ENCODE results near the gene DYNC1H1. TPM values are rescaled to one million over a fixed set of nuclear protein-coding genes. Genes with fewer than 3 reads are reported as not detected.
A peak's percentile ranks its signal among the peaks of the same experiment; 100 is the strongest.

Gene DYNC1H1
- total and polyA plus RNA-seq, 2 of the 13 experiments (the other 11 are each of a cell fraction or from before 2014, with no cell fraction given) = 74.4 to 239 TPM

DNA sequence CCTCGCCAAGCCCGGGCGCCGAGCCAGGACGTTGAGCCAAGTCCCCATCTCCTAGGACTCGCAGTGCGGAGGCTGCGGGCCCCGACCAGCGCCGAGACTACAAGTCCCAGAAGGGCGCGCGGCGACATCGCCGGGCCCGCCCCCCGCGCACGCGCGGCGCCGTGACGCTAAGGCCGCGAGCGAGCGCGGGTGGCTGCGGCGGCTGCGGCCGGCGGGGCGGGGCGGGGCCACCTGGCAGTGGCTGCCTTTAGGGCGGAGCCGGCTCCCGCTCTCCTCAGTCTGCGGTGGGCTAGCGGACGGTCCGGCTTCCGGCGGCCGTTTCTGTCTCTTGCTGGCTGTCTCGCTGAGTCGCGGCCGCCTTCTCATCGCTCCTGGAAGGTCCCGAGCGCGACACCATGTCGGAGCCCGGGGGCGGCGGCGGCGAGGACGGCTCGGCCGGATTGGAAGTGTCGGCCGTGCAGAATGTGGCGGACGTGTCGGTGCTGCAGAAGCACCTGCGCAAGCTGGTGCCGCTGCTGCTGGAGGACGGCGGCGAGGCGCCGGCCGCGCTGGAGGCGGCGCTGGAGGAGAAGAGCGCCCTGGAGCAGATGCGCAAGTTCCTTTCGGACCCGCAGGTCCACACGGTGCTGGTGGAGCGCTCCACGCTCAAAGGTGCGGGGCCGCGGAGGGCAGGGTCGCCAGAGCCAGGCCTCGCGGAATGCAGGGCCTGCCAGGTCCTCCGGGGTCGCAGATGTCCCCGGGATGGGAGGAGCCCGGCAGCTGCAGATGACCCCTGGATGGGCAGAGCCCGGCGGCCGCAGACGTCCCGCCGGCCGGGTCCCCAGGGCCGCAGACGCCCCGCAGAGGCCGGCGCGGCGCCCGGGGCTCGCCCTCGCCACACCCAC is at the start of gene DYNC1H1 (continued):
- TF ChIP-seq, protein P1, sequence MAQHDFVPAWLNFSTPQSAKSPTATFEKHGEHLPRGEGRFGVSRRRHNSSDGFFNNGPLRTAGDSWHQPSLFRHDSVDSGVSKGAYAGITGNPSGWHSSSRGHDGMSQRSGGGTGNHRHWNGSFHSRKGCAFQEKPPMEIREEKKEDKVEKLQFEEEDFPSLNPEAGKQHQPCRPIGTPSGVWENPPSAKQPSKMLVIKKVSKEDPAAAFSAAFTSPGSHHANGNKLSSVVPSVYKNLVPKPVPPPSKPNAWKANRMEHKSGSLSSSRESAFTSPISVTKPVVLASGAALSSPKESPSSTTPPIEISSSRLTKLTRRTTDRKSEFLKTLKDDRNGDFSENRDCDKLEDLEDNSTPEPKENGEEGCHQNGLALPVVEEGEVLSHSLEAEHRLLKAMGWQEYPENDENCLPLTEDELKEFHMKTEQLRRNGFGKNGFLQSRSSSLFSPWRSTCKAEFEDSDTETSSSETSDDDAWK (CRISPR knock-in tag; IDR thresholded peaks at IDR 0.05) = no peak
- TF ChIP-seq ZNF101 (CRISPR knock-in tag; IDR thresholded peaks at IDR 0.05; ENCODE audit: borderline replicate concordance, low read depth) = no peak
- TF ChIP-seq, protein P2, sequence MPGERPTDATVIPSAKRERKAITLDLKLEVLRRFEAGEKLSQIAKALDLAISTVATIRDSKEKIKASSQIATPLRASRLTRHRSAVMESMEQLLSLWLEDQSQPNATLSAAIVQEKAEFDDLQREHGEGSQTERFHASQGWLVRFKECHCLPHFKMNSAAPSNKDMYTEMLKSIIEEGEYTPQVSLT (CRISPR knock-in tag; IDR thresholded peaks at IDR 0.05; ENCODE audit: borderline replicate concordance, low read depth) = no peak
- TF ChIP-seq ZNF598 (CRISPR knock-in tag; IDR thresholded peaks at IDR 0.05; ENCODE audit: borderline replicate concordance) = peak; percentile 68; the same call in 1 of the 2 replicates
- TF ChIP-seq XBP1 (CRISPR knock-in tag; IDR thresholded peaks at IDR 0.05) = no peak
- peak in 1 of 2 experiments; percentile 89; a peak in 1 of 4 replicates for TF ChIP-seq KLF16 (CRISPR knock-in tag; IDR thresholded peaks at IDR 0.05)
- TF ChIP-seq FLYWCH1 (CRISPR knock-in tag; IDR thresholded peaks at IDR 0.05) = no peak
- TF ChIP-seq ATF7-NPFF (CRISPR knock-in tag; IDR thresholded peaks at IDR 0.05; ENCODE audit: low read depth) = peak; percentile 60; the same call in 1 of the 2 replicates
- peak; percentile 48; the same call in 1 of the 2 replicates for TF ChIP-seq ZNF567 (CRISPR knock-in tag; IDR thresholded peaks at IDR 0.05; ENCODE audit: borderline replicate concordance)
- TF ChIP-seq HOXA9 (CRISPR knock-in tag; IDR thresholded peaks at IDR 0.05; ENCODE audit: borderline replicate concordance) = peak; percentile 76; the same call in 1 of the 2 replicates
- TF ChIP-seq, protein P3, sequence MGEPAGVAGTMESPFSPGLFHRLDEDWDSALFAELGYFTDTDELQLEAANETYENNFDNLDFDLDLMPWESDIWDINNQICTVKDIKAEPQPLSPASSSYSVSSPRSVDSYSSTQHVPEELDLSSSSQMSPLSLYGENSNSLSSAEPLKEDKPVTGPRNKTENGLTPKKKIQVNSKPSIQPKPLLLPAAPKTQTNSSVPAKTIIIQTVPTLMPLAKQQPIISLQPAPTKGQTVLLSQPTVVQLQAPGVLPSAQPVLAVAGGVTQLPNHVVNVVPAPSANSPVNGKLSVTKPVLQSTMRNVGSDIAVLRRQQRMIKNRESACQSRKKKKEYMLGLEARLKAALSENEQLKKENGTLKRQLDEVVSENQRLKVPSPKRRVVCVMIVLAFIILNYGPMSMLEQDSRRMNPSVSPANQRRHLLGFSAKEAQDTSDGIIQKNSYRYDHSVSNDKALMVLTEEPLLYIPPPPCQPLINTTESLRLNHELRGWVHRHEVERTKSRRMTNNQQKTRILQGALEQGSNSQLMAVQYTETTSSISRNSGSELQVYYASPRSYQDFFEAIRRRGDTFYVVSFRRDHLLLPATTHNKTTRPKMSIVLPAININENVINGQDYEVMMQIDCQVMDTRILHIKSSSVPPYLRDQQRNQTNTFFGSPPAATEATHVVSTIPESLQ (CRISPR knock-in tag; conservative IDR thresholded peaks at IDR 0.05) = no peak
- TF ChIP-seq, protein P4, sequence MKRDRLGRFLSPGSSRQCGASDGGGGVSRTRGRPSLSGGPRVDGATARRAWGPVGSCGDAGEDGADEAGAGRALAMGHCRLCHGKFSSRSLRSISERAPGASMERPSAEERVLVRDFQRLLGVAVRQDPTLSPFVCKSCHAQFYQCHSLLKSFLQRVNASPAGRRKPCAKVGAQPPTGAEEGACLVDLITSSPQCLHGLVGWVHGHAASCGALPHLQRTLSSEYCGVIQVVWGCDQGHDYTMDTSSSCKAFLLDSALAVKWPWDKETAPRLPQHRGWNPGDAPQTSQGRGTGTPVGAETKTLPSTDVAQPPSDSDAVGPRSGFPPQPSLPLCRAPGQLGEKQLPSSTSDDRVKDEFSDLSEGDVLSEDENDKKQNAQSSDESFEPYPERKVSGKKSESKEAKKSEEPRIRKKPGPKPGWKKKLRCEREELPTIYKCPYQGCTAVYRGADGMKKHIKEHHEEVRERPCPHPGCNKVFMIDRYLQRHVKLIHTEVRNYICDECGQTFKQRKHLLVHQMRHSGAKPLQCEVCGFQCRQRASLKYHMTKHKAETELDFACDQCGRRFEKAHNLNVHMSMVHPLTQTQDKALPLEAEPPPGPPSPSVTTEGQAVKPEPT (CRISPR knock-in tag; IDR thresholded peaks at IDR 0.05; ENCODE audit: low read depth) = 0 out of 2 replicates have a peak, but pooled peaks have one; percentile 18
- TF ChIP-seq, protein P5, sequence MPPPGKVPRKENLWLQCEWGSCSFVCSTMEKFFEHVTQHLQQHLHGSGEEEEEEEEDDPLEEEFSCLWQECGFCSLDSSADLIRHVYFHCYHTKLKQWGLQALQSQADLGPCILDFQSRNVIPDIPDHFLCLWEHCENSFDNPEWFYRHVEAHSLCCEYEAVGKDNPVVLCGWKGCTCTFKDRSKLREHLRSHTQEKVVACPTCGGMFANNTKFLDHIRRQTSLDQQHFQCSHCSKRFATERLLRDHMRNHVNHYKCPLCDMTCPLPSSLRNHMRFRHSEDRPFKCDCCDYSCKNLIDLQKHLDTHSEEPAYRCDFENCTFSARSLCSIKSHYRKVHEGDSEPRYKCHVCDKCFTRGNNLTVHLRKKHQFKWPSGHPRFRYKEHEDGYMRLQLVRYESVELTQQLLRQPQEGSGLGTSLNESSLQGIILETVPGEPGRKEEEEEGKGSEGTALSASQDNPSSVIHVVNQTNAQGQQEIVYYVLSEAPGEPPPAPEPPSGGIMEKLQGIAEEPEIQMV (CRISPR knock-in tag; IDR thresholded peaks at IDR 0.05; ENCODE audit: low read depth) = no peak
- TF ChIP-seq CAMTA2 (CRISPR knock-in tag; IDR thresholded peaks at IDR 0.05; ENCODE audit: borderline replicate concordance) = no peak
- peak; percentile 75; the same call in 1 of the 2 replicates for TF ChIP-seq CBFB (CRISPR knock-in tag; IDR thresholded peaks at IDR 0.05)
- peak; percentile 78; the same call in 1 of the 2 replicates for TF ChIP-seq KDM5B (CRISPR knock-in tag; IDR thresholded peaks at IDR 0.05; ENCODE audit: borderline replicate concordance)
- peak; percentile 55; the same call in 1 of the 2 replicates for TF ChIP-seq DMAP1 (CRISPR knock-in tag; IDR thresholded peaks at IDR 0.05)
- TF ChIP-seq POLR2G (IDR thresholded peaks at IDR 0.05; ENCODE audit: low read depth, low read length) = peak; percentile 96
- peak; percentile 29 for TF ChIP-seq NFYB (CRISPR knock-in tag; IDR thresholded peaks at IDR 0.05)
- peak; percentile 42; the same call in 1 of the 2 replicates for TF ChIP-seq ZFP90 (CRISPR knock-in tag; IDR thresholded peaks at IDR 0.05; ENCODE audit: borderline replicate concordance)
- TF ChIP-seq POLR2A (IDR thresholded peaks at IDR 0.05; ENCODE audit: insufficient read depth in 1 of 2, low read depth in 2 of 2, low read length in 2 of 2) = peak; percentile 96 to 97
- no peak for TF ChIP-seq ZNF335 (CRISPR knock-in tag; IDR thresholded peaks at IDR 0.05)
